GM23248 (cell line): ENCODE data around the gene INPP5D.

Experiments used
- EZH2 ChIP-seq: fragments of 200-600 bp; sonication (generic); IDR thresholded peaks from 2 replicates; pipeline ENCODE4 v1.6.1; 2018; ENCODE audit warnings: antibody characterized with exemption, mild to moderate bottlenecking; ENCODE audit not compliant: insufficient read depth, poor library complexity, severe bottlenecking
- EZH2phosphoT487 ChIP-seq: fragments of 200-600 bp; sonication (generic); IDR thresholded peaks from 2 replicates; pipeline ENCODE4 v1.6.1; 2018; ENCODE audit warnings: antibody characterized with exemption, moderate library complexity, mild to moderate bottlenecking, low read depth; ENCODE audit not compliant: insufficient read depth

GRCh38 chr2:233146194-233146593, 86.1 kb downstream of the INPP5D start:
- TF ChIP-seq EZH2 (no peak), EZH2phosphoT487 (no peak)
